Middle frontal gyrus (tissue), 1 donor: Measurements from ENCODE around the gene ADGRL3.

Source experiments
- DNase-seq: peaks from one replicate; pipeline ENCODE4 v3.0.0-alpha.2; 2015; ENCODE audit warnings: low spot score; ENCODE audit errors: extremely low spot score

ADGRL3 gene

GRCh38 chr4:61886131-61886530 lies 686.0 kb downstream of the ADGRL3 start:
- no peak for DNase-seq

DNA sequence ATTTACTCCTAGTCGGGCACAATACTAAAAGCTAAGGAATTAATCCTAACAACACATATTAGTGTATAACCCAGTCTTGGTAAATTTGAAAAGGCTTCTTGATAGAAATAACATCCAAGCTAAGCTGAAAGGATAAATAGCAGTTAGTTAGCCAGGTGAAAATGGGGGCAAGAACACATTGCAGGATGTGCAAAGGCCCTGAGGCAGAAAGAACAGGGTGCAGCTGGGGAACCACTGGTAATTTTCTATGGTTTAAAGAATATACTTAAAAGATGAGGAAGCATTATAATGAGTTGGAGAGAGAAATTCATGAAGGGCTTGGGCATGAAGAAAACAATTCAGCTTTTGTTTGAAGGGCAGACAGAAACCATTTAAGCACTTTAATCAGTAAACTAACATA lies 689.0 kb downstream of the ADGRL3 start:
- DNase-seq, result no peak

DNA sequence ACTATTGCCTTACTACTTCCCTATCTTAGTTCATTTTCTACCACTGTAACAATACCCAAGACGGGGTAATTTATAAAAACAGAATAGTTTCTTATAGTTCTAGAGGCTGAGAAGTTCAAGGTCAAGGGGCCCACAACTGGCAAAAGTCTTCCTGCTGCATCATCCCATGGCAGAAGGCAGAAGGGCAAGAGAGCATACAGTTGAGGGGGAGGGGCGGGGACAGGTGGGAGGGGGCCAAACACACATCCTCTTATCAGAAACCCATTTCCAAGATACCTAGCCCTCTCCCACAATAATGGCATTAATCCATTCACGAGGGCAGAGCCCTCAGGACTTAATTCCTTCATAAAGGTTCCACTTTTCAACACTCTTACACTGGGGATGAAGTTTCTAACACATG lies 690.2 kb downstream of the ADGRL3 start:
- DNase-seq, result no peak

DNA sequence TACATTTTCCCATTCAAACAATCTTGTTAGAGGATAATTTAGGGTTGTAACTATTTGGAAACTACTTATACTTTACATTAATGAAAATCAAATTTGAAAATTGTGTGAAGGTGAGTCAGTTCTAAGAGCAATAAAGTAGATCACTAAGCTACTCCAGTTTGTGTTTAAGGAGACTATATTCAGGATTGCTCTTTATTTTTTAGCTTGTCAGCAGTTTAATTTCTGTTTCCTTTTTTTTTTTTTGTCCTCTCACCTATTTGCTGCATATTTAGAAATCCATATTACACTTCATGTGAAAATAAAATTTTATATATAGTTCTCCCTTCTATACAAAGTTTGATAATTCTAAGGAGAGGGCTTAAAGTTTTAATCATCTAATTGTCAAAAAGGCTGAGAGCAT lies 691.8 kb downstream of the ADGRL3 start:
- DNase-seq, result no peak

- DNase-seq, result no peak
Measured at GRCh38 chr4:61896634-61897033, 696.5 kb downstream of the ADGRL3 start.

GRCh38 chr4:61909031-61909430 lies 708.9 kb downstream of the ADGRL3 start:
- DNase-seq, result no peak

DNA sequence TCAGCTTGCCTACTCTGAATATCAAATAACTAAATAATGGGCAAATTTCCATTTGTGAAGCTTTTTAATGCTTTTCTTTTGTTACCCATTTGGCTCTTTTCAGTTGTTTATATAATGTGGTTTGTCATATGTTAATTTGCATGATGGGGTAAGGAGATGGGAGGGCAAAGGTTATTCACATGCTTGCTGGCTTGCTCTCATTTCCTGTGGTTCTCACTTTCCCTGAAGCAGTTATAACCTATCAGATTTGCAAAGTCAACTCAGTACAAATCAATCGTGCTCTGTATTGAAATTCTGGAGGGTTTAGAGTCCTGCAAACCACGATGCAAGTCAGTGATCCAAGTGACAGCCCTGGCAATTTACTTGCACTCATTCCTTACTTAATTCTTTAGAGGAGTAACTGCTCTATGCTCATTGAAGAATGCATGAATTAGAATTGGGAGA lies 711.2 kb downstream of the ADGRL3 start:
- DNase-seq, result no peak

GRCh38 chr4:61913619-61914018 lies 713.5 kb downstream of the ADGRL3 start:
- DNase-seq, result no peak

- no peak for DNase-seq
Measured at GRCh38 chr4:61915501-61915900, 715.4 kb downstream of the ADGRL3 start.

GRCh38 chr4:61918507-61918906 lies 718.4 kb downstream of the ADGRL3 start:
- no peak for DNase-seq

DNA sequence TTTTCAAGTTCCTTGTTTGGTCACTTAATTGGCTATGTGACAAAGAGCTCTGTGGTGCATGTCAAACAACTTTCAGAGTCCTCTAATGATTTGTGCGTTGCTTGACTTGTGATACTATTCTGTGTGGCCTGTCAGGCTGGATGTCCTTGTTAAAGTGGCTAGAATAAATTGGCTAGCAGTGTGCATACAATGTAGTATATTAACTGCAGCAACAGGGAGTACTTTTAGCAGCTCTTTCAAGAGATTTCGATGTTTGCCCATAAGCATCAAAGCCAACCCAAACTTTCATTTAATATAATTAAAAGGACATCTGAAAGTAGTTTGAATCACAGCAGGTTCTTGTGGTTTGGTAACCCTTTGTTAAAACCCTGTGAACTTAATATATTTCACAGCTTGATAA lies 718.9 kb downstream of the ADGRL3 start:
- no peak for DNase-seq

- DNase-seq, result no peak
Measured at GRCh38 chr4:61919561-61919960, 719.4 kb downstream of the ADGRL3 start.

GRCh38 chr4:61921920-61922319 lies 721.8 kb downstream of the ADGRL3 start:
- DNase-seq, result no peak

- DNase-seq, result no peak
Measured at GRCh38 chr4:61922766-61923165, 722.6 kb downstream of the ADGRL3 start.

DNA sequence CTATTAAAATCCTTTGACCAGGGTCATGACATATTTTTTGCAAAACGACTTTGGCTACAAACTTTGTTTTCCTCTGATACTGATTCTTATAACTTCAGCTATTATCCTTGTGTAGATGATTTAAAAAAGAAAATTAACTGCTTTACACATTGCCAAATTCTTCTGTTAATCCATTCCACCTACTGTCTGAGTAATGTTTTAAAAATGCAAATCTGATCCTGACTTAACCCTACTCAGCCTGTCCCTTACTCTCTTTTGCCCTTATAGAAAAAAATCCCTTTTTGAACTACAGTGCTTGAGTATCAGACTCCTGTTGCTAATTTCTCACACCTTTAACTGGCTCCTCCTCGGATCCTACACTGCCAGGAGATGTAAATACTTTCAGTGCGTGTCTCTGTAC lies 723.1 kb downstream of the ADGRL3 start:
- DNase-seq, result no peak

GRCh38 chr4:61924131-61924530 lies 724.0 kb downstream of the ADGRL3 start:
- no peak for DNase-seq

DNA sequence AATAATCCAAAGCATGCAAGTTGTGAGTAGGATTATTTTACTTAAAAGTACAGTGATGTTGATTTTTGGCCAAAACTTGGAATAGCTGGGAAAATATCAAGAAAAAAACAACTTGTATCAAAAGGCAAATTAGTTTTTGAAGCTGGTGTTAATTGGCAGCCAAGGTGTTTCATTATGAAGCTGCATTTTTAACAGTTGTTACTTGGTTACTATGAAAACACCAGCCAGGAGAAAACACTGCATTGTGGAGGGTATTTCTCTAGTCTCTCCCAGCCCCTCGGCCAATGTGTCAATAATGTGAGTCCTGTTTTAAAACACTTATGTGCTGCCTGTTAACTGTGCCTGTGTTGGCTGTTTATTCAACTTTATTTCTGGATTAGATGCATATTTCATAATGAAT lies 733.4 kb downstream of the ADGRL3 start:
- no peak for DNase-seq

- DNase-seq, result no peak
Measured at GRCh38 chr4:61934198-61934597, 734.1 kb downstream of the ADGRL3 start.

DNA sequence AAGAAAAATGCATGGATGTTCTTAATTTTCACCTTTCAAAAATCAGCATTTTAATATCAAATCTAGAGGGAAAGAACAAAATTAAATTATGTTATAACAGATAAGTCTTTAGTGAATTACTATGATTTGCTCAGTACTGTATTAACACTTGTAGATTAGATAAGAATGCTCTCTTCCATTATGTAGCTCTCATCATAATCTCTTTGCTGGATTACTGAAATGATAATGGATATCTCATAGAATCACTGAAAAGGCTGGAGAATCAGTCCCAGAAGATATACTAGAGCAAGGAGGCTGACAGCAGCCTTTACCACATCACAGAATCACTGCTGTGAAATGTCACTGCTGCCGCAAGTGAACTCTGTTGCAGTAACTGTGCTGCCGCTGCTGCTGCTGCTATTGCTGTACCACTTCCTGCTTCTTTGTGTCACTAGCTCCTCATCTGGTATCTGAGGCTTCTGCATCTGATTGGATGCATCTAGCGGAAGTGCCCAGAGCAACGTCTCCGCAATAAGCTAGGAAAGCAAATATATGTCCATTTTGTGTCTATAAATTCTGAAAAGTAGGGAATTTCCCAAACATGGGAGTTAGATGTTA lies 738.2 kb downstream of the ADGRL3 start:
- no peak for DNase-seq

DNA sequence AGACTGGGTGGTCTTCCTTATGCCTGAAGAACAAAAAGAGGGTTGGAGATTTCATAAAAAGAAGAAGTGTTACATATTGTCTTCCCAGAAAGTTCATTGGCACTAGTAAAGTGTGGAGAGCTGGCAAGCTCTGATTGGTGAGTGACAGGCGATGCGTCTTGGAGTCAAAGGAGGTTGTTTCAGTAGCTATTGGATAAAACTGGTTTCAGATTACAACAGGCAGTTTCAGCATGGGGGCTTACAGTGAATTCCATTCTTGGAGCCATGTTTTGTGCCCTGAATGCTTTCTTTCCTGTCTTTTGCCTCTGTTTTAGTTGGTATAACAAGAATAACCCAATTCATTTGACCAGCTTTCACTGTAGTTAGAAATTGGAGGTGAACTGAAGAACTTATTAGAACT lies 750.5 kb downstream of the ADGRL3 start:
- no peak for DNase-seq

DNA sequence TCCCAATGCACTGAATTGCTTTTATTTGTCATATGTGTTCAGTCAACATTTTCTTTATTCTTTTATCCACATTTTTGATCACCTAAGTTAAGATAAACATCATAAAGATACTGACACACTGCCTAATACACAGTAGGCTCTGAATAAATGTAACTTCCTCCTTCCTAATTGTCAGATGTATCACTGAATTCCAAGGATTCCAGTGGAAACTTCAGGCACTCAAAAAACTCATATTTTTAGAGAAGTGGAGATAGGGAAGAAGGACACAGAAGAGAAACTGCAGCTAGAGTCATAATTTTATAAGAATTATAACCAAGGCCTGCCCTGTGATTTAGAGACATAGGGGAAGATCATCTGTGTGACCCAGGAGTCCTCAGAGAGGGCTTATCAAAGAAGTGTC lies 753.3 kb downstream of the ADGRL3 start:
- no peak for DNase-seq

GRCh38 chr4:61958591-61958990 lies 758.5 kb downstream of the ADGRL3 start:
- no peak for DNase-seq

- no peak for DNase-seq
Measured at GRCh38 chr4:61959087-61959486, 759.0 kb downstream of the ADGRL3 start.
